COR-L47 (cell line): ENCODE data around the gene MAD2L1.
A peak's percentile ranks its signal among the peaks of the same experiment; 100 is the strongest.

ENCODE experiments used
- DNase-seq: peaks from one replicate; lab custom pipeline; 2025; lab: John Stamatoyannopoulos, UW

Gene MAD2L1

DNA sequence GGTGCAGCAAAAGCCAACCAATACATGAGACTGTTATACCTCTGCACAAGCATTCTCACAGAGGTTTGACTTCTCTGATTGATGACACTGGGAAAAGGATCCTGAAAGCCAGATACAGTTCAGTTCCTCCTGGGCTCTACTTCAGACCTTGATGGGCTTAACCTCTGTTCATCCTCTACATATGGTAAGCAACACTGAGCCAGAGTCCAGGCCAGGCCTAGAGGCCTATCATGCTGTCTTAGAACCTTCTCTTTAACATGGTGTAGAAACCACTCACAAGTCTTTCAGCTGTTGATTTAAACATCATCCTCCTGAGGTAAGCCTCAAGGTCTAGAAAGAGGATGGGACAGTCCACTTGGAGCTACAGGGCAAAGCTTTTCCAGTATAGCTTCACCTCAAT lies 9.2 kb downstream of the MAD2L1 start:
- no peak for DNase-seq

- no peak for DNase-seq
Observed at GRCh38 chr4:120056246-120056645, 10.4 kb downstream of the MAD2L1 start.

GRCh38 chr4:120055795-120056194 lies 10.9 kb downstream of the MAD2L1 start:
- DNase-seq: no peak

- peak; percentile 35 for DNase-seq
Observed at GRCh38 chr4:120055162-120055561, 11.5 kb downstream of the MAD2L1 start.

GRCh38 chr4:120053911-120054310 lies 12.7 kb downstream of the MAD2L1 start:
- DNase-seq: no peak

GRCh38 chr4:120052856-120053255 lies 13.8 kb downstream of the MAD2L1 start:
- peak; percentile 58 for DNase-seq

DNA sequence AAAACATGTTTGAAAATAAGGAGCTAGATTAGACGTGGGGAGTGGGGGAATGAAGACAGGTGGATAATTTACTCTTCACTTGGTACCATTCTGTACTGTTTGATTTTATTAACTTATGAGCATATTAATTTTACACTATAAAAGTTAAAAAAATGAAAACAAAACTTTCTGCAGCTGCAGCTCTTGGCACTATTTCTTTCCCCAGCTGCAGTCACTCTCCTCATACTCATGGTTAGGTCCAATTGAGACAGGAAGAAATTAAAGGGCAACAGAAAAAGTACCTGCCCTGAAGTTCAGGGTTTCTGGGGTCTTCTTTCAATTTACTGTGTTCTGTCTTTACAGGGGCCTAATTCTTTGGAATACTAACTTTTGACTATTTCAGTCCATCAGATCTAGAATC lies 15.4 kb downstream of the MAD2L1 start:
- no peak for DNase-seq

DNA sequence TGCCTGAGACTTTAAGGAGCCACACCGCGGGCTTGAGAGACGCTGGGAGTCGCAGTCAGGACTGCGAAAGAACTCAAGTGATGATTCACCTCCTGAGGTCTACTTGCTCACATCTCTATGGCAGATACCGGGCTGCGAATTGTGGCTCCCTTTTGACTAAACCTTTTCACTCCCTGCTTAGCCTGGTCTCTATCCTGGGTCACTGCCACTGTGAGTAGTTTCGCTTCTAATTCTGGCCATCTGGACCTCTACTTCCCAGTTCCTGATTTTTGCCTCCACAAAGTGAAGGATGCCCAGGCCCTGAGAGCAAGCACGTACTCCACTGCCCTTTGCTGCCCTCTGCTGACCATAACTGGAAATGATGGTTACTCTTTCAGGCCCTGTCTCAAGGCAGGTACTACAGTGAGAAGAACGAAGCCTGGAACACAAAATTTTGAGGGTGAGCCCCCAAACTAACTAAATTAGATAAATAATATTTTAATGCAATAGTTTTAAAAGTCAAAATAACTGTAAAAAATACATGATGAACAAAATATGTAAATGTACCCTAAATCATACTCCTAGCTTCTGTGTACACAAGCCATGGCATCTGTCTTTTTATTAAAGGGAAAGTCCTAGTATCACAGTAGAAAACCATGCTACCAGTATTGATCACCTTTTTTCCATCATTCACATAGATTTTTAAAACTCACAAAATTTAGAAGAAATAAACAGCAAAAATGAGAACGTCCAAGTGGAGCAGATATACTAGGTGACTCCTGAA lies 16.7 kb downstream of the MAD2L1 start:
- DNase-seq: peak; percentile 54

DNA sequence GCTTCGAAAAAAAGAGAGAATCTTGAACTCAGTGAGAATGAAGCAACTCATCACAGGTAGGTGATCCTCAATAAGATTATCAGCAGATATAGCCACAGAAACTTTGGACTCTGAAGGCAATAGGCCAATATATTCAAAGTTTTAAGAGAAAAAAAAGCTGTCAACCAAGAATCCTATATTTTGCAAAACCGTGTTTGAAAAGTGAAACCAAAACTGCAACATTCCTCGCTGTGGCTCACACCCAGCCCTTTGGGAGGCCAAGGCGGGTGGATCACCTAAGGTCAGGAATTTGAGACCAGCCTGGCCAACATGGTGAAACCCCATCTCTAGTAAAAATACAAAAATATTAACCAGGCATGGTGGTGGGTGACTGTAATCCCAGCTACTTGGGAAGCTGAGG lies 22.8 kb downstream of the MAD2L1 start:
- no peak for DNase-seq

DNA sequence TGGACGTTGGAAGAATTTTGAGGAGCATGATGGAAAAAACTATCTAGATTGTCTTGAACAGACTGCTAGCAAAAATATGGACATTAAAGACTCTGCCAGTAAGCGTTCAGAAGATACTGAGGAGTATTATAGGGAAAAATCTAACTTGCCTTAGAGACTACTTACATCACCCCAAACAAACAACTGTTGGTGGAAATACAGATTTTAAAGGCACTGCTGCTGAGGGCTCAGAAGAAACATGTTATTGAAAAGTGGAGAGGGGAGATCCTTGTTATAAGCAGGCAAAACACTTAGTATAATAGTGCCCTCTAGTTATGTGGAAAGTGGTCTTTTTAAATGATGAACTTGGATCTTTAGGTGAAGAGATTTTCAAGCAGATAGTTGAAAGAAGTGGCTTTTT lies 29.2 kb downstream of the MAD2L1 start:
- DNase-seq: no peak

DNA sequence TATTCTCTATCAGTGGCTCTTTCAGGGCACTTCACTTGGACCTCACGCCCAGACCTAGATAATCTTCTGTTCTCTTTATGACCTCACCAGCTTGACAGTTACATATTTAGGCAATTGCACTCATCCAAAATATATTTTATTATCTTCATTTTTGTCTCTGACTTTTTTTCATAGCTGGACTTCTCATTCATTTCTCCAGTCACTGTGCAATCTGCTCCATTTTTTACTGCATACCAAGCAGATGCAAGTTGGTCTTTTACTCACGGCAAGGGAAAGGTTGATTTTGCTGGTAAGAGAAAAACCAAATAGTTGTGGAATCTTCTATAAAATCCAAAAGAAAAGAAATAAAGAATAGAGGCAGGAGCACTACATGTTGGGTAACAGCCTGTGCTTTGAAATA lies 31.7 kb downstream of the MAD2L1 start:
- DNase-seq: no peak

DNA sequence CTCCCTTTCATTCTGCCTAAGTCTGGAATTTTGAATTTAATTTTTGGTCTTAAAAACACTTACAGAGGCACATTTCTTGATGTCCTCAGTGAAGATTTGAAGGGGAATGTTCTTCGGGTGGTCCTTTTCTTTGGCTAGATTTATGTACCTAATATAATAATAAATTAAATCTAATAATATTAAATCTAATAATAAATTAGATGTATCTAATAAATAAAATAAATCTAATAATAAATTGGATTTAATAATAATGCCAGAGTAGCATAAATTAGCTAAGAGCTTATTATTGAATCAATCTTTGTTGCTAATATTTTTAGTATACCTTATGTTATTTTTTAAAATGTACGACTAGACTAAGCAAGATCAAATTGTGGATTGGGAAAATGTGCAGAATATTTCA lies 39.8 kb downstream of the MAD2L1 start:
- no peak for DNase-seq

GRCh38 chr4:120025516-120025915 lies 41.1 kb downstream of the MAD2L1 start:
- no peak for DNase-seq

DNA sequence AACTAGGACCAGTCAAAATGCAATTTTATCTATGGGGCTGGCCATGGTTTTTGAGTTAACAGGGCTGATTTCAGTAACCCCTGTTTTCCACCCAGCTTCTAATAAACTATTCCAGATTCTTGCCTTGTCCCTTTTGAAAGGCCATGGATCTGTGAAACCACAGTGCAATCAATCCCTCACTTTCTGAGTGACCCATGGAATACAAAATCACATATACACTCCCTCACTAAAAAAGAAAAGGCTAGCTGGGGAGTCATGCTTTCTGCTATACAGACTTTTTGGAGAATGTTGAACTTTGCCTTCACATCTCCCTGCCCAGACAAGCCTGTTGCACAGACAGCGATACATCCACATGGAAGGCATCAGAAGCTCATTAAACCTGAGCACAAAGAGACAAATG lies 47.9 kb downstream of the MAD2L1 start:
- no peak for DNase-seq

DNA sequence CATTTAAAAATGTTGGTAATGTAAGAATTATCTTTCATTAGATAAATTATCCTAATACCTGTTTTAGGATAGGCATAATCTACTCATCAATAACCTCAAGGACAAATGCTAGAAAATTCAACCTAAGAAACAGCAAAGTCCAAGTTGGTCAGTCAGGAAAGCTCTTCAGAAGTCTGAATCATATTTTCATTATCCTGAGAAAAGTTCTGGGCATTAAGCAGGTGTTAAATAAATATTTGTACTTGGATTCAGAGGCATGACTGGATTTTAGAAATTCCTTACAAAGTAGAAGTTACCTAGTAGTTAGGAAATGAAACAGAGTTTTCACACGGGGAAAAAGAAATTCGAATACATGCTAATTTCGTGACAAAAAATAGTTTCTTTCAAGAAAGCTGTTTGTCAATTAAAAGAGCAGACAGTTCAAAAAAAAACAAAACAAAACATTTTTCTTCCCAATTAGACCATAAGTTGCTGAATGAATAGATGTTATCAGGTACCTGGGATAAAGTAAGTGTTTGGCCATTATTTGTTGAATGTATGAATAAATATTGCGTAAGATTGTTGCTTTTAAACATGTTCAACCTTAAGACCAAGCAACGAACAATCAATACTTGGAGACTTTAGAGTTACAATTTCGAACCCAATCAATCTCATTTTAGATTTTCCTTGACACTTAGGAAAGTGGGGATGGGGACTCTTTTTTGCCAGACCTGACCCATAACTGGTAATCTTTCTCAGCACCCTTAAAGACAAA lies 48.5 kb downstream of the MAD2L1 start:
- no peak for DNase-seq

DNA sequence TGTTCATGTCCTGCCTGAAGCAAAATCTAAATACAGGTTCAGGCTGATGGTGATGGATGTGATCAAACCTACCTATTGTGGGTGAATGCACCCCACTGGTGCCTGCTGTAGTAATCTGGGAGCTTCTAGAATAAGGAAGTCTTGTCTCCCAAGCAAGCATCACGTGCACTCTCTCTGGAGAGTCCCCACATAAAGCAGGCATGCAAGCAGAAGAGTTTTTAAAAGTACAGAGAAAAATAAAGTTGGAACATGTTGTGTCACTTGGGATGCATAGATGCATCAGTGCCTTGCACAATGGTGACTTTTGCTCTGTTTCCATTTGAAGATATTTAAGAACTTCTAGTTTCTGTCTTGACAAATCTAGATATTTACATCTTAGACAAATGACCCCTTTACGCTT lies 54.9 kb downstream of the MAD2L1 start:
- no peak for DNase-seq

GRCh38 chr4:120010646-120011045 lies 56.0 kb downstream of the MAD2L1 start:
- no peak for DNase-seq

- DNase-seq: no peak
Observed at GRCh38 chr4:120009731-120010130, 56.9 kb downstream of the MAD2L1 start.

DNA sequence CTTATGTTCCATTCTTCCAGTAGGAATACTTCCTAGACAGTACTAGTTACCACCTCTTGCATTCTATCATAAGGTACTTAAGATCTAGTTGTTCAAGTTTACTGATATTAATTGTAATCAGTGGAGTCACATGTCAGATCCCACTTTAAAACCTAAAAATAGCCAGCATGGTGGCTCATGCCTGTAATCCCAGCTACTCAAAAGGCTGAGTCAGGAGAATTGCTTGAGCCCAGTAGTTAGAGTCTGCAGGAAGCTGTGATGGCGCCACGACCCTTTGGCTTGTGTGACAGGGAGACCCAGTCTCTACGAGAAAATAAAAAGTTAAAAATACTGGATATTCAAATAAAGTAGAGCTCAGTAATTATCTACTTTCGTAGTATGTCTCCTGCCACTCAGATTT lies 57.7 kb downstream of the MAD2L1 start:
- no peak for DNase-seq

DNA sequence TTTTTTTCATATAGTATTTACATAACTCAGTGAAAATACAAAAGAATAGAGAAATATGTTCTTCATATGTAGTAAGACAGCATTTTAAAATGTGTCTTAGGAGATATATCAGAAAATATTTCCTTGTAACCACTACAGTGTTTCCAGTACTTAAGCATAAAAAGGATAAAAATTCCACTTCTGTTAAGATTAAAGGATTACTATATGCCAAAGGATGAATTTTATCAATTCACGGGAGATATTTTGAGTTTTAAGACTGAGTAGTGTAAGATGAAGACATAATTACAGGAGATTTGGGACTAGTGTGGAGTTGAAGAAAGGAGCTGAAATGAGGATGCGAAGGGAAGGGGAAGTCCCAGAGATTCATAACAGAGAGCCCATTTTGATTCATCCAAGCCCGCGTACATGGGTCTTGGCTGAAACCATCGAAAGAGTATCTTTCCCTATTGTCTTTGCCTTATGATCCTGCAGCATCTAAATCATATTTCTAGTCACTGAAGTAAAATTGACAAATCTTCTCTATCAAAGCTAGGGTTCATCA lies 58.7 kb downstream of the MAD2L1 start:
- no peak for DNase-seq

GRCh38 chr4:120007191-120007871 lies 59.3 kb downstream of the MAD2L1 start:
- DNase-seq: no peak
